GM19452 (cell line): ENCODE data around the gene CDKN2B-AS1.

Source experiments
- ATAC-seq: cut with Tn5 transposase; IDR thresholded peaks from one replicate; pipeline ENCODE4 v1.9.1; 2021; ENCODE audit not compliant: unreplicated experiment

CDKN2B-AS1 gene

DNA sequence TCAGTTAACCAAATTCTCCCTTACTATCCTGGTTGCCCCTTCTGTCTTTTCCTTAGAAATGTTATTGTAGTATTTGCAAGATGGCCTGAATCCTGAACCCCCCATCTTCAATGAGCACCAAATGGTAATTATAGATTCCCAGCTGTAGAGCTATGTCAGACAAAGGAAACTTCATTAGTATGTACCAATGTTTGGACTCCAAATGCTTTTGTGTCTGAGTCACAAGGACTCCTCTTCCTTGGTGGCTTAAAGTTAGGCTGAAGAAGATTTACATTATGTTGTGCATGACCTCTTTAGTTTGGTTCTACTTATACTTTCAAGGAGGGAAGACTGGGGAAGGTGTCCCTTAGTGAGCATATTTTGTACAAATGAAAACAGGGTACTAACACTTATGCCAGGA is 120.4 kb downstream of the CDKN2B-AS1 start:
- ATAC-seq, result no peak

DNA sequence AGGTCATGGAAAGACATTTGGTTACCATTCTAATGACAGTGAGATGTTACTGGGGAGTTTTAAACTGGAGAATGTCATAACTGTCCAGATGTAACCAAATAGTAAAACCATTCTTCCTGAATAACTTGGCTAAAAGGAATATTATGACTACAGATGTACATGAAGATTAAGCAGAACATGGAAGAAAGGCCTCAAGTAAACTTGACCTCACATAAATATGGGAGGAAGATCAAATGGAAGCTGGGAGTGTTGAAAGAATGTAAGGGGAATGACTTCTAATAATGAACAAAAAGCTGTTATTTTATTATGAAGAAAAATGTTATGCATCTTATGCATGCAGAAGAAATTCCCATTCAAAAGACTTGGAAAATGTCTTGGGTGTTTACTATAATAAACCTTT is 122.2 kb downstream of the CDKN2B-AS1 start:
- ATAC-seq, result no peak

DNA sequence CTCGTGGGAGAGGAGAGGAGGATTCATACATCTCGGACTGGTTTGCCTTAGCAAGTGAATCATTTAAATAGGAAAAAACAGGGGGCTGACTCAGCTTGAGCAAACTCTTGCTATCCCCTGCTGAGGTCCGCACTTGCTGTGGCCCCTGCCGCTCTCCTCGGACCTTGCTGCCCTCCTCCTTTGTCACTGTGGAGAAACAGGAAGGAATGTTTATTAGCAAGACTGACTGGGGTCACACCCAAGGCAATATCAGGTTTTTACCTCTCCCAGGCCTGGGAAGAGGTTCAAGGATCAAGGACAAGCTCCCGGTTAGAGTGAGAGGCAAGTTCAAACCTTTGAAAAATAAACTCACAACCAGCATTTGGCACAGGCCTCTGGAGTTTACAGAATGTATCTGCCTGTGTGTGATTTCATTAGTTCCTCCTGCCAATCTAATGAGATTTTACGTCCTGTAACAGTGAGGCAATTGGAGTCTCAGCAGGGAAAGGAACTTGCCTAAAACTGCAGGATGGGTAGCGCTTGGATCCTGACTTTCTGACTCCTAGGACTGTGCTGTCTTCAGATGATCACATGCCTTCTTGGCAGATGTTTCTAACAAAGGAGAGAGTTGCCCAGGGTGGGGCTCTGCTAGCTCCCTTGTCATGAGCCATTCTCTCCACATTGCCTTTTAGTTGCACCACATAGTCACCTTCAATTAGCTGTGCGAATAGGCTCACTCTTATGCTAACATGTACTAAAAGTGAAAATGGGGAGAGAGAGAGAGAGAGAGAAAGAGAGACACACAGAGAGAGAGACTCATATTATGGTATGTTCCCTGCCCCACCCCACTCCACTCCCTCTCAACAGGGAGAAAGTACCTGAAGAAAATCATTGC is 123.2 kb downstream of the CDKN2B-AS1 start:
- no peak for ATAC-seq

- no peak for ATAC-seq
Observed at GRCh38 chr9:22118810-22119521, 124.4 kb downstream of the CDKN2B-AS1 start.

DNA sequence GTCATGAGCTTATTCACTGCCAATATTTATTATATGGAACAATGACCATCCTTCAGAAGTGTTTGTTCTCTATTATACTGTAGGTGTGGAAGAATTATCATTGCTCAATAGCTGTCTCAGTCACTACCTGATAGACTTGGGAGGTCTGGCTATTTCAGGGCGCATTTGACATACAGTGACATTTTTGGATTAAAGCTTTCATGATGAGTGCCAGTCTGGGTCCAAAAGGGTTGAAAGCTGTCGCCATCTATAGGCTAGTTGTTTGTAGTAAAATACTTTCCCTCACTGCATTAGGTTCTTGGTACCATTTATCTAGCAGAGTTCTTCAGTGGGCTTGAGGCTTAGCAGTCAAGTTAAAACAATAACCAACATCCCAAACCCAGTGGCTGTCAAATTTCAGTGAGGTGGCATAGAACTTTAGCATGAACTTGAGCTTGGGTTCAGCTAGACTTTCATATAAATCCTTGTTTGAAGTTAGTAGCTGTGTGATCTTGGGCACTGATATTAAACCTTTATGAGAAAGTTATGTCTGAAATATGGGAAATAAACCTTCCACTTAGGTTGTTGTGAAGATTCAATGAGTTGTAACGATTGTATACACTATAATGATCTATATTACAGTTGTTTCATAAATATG is 125.0 kb downstream of the CDKN2B-AS1 start:
- ATAC-seq, result no peak

DNA sequence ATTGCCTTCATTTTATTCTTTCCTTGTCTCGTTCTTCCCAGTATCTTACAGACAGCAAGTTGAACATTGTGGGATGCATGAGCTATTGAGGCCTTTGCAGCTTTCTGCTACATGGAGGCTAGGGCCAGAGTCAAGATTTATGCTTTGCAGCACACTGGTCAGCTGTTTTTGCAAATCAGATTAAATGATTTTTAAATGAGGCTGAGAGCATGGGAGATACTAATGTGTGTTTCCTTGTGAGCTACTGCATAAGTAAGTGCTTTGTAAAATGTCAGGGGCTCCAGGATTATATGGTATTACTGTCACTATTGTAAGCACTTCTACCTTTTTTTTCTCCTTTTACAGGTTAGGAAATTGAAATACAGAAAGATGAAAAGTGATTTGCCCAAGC is 125.6 kb downstream of the CDKN2B-AS1 start:
- no peak for ATAC-seq

DNA sequence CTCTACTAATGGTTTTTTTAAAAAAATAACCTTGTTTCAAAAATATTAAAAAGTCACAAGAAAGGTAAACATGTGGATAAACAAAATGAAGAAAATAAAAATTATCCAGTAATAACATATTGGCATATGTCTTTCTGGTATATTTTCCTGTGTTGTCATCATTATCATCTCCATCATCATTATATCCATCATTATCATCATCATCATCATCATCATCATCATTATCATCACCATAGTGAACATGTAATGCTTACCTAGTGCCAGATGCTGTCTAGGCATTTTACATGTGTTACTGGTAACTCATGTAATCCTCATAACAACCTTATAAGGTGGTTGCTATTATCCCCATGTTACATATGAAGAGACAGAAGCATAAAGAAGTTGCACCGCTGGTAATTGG is 126.0 kb downstream of the CDKN2B-AS1 start:
- no peak for ATAC-seq

DNA sequence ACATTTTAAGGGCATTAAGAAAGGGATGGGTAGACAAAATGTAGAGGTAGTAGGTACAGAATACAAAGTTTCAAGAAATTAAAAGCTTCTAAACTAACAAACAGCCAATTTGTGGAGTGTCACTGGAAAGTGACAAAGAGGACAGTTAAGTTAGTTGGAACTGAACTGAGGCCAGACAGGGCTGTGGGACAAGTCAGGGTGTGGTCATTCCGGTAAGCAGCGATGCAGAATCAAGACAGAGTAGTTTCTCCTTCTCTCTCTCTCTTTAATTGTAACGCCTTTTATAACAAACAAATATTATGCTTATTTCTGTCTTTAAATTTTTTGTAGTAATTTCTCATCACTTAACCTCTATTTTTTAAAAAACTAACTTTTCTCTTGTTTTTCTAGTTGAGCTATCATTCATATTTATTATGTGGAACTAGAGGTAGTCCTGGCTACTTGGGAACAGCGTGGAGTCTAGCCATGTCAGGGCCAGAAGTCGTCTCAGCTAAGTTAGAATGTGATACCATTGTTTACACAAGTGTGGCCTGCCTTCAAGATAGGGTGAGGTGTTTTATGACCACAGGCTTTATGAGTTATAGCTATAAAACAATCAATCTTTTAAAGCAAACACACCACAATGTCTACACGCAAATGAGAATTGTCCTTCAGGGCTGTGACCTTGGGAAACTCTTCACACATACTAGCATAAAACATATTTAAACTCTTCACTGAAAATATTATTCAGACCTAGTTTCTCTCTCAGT is 129.8 kb downstream of the CDKN2B-AS1 start:
- ATAC-seq, result no peak

GRCh38 chr9:22129133-22129532 is 134.5 kb downstream of the CDKN2B-AS1 start:
- no peak for ATAC-seq

DNA sequence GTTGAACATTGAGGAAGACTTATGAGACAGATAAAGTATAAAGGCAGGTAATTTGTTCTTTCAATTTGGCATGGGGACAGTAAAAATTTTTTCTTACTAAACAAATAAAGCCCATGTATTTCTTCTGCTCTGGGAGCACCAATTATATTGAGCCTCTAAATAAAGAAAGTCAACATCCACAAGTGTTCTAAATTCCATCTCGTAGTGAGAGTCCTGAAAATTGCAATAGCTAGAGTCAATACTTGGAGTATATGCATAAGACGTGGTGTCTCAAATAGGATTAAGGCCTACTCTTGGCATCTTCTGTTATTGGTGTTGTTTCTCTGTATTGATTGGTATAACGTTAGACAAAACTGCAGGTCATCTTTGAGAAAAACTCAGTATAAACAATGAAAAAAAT is 135.0 kb downstream of the CDKN2B-AS1 start:
- no peak for ATAC-seq

DNA sequence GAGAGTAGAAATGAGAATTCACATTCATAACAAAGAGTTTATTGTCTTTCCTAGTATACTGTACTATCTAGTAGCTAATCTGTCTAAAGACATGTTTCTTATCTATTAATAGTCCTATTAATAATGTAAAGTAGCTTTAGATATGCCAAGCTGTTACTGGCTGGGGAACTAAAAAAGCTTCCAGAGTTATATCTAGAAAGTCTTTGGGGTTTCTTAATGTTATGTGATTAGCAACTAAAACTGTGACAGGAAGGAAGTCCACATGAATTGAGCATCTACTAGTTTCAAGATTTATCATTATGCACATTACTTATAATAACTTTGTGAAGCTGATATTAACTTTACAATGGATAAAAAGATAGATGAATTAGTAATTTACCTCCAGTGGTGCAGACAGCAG is 137.2 kb downstream of the CDKN2B-AS1 start:
- ATAC-seq, result no peak

DNA sequence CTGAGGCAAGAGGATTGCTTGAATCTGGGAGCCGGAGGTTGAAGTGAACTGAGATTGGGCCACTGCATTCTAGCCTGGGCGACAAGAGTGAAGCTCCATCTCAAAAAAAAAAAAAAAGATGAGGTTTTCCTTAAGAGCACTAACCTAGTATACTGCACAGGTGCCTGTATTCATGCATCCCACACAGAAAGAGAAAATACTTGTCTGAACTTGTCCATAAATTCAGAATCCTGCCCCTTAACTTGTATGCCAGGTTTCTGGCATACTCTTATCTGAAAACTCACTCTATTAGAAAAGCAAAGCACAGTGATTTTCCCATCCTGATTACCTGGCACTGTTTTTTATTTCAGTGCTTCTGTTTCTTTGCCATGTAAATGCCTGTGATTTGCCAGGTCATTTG is 139.8 kb downstream of the CDKN2B-AS1 start:
- ATAC-seq, result no peak

DNA sequence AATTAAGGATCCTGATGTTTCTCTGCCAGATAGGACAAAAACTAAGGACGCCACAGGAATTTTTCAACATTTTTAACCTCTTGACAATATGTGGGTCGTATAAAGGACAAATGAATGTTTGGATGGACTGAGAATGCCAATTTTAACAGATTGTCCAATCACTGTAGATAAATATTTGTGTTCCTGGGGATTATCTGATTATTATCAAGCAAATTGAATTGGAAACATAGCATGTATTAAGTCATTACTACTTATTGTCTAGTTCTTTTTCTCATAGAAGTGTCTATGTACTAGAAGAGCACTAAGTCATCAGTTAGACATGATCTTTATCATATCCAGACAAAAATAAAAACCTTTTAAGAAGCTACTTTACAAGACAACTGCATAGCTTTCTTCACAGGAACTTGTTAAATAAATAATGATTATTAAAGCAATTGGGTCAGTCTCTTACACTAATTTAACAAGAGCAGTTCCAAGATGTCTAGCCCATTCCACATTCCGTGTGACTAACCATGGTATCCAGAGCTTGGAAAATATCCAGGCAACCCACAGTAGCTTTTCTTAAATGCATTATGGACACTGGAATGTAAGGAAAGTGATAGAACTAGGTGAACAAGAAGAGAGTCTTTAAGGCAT is 142.0 kb downstream of the CDKN2B-AS1 start:
- no peak for ATAC-seq

- no peak for ATAC-seq
Observed at GRCh38 chr9:22138956-22139660, 144.5 kb downstream of the CDKN2B-AS1 start.

DNA sequence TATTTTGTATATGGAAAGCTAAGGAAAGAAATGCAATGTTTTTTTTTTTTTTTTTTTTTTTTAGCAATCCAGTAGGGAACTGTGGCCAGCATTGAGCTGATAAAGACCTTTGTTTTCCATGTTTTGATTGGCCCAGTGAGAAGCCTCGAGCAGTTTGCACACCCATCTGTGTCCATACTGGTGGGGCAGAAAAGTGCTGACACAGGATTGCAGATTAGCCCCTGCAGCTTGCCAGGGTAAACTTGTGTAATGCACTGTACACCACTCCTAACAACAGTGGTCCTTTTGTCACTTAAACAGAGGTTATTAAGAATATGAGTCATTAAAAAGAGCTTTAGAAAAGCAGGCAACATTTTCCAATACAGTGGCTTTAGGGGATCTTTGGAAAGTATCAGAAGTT is 147.3 kb downstream of the CDKN2B-AS1 start:
- no peak for ATAC-seq

DNA sequence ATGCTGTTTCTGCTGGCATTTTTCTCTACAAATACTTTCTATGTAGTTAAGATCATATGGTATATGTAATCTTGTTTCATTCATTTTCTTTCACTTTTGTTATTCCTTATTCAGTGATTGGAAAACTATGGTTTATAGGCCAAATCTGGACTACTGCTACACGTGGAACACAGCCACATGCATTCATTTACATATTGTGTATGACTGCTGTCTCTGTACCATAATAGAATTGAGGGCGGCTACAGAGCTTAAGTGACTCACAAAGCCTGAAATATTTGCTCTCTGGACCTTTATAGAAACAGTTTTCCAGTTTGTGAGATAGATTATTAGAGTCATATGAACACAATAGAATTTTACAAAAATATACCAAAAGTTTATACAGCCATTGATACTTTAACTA is 148.1 kb downstream of the CDKN2B-AS1 start:
- no peak for ATAC-seq

GRCh38 chr9:22143799-22144625 is 149.4 kb downstream of the CDKN2B-AS1 start:
- ATAC-seq, result no peak

- ATAC-seq, result no peak
Observed at GRCh38 chr9:22146604-22147003, 152.0 kb downstream of the CDKN2B-AS1 start.

DNA sequence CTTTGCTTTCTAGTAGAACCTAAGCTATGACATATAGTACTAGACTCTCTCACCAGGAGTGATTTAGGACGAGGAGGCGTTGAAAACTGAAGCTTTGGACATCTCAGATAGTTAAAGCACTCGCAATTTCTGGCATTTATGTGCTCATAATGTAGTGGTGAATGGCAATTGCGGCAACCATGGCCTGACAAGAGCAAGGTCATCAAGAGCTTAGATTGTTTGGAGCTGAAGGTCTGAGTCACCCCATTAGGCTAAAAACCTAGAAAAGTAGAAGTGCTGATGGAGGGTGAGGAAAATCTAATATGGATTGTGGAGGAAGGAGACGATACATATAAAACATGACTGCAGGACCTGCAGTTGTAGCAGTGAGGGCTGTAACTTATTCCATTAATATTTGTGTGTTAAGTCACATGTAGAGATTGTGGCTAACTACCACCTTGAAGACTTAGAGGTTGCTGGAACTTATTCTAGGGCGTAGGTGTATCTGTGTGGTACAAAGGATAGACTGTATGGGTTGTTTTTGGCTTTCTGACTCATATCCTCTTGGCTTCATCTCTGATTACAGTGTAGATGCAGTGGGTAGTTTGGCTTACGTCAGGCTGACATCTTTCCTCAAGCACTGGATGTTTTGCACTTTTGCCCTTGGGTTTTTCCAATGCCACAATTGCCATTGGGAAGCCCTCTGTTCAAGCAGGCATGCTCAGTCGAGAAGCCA is 153.4 kb downstream of the CDKN2B-AS1 start:
- no peak for ATAC-seq
